GM18526 (cell line): ENCODE results near the gene GRIK1.

Source experiments
- POLR2A ChIP-seq: IDR thresholded peaks from 3 replicates; pipeline ENCODE4 v1.6.1; 2011; ENCODE audit not compliant: insufficient read length; ENCODE audit errors: extremely low read depth

GRIK1 gene

GRCh38 chr21:29939104-29939923 lies 482 bp downstream of the GRIK1 start:
- no peak for TF ChIP-seq POLR2A

- TF ChIP-seq POLR2A = no peak
These were observed 1.1 kb downstream of the GRIK1 start for GRCh38 chr21:29938776-29939103.

- no peak for TF ChIP-seq POLR2A
These were observed 6.7 kb downstream of the GRIK1 start for GRCh38 chr21:29933088-29933487.

GRCh38 chr21:29928537-29928936 lies 11.3 kb downstream of the GRIK1 start:
- TF ChIP-seq POLR2A = no peak

- TF ChIP-seq POLR2A = no peak
These were observed 18.9 kb downstream of the GRIK1 start for GRCh38 chr21:29920938-29921337.

GRCh38 chr21:29914326-29914725 lies 25.5 kb downstream of the GRIK1 start:
- no peak for TF ChIP-seq POLR2A

GRCh38 chr21:29909571-29909970 lies 30.2 kb downstream of the GRIK1 start:
- no peak for TF ChIP-seq POLR2A

GRCh38 chr21:29904359-29905282 lies 35.2 kb downstream of the GRIK1 start:
- no peak for TF ChIP-seq POLR2A

- no peak for TF ChIP-seq POLR2A
These were observed 42.9 kb downstream of the GRIK1 start for GRCh38 chr21:29896884-29897283.

- TF ChIP-seq POLR2A = no peak
These were observed 46.1 kb downstream of the GRIK1 start for GRCh38 chr21:29893687-29894086.

- TF ChIP-seq POLR2A = no peak
These were observed 47.4 kb downstream of the GRIK1 start for GRCh38 chr21:29892379-29892778.

- no peak for TF ChIP-seq POLR2A
These were observed 51.4 kb downstream of the GRIK1 start for GRCh38 chr21:29888437-29888836.

- TF ChIP-seq POLR2A = no peak
These were observed 52.3 kb downstream of the GRIK1 start for GRCh38 chr21:29887313-29888009.

GRCh38 chr21:29885491-29885890 lies 54.3 kb downstream of the GRIK1 start:
- no peak for TF ChIP-seq POLR2A

- no peak for TF ChIP-seq POLR2A
These were observed 63.9 kb downstream of the GRIK1 start for GRCh38 chr21:29875873-29876272.
